CD8-positive, alpha-beta memory T cell (primary cell): ENCODE data around the gene C1orf232. TPM values are rescaled to one million over a fixed set of nuclear protein-coding genes. Genes with fewer than 3 reads are reported as not detected.
A peak's percentile ranks its signal among the peaks of the same experiment; 100 is the strongest.

Experiments
- CTCF ChIA-PET: fragments of 350-600 bp; sonication (Branson Sonifier 250); formaldehyde crosslinking; loops from one replicate; lab custom pipeline; 2021; ENCODE audit warnings: antibody characterized with exemption; lab: Charles Lee
- POLR2A ChIA-PET: fragments of 350-600 bp; sonication (Branson Sonifier 250); formaldehyde crosslinking; loops from one replicate; lab custom pipeline; 2021; ENCODE audit warnings: antibody characterized with exemption; lab: Charles Lee
- DNase-seq, 5 donors: peaks; one replicate each; pipeline versions ENCODE4 v3.0.0 to v3.0.0-alpha.2; 2020 to 2022; ENCODE audit warnings: mixed read lengths in 1 of 5
- H3K27ac ChIP-seq: one replicate; pipeline ENCODE4 v1.7.0; 2013; ENCODE audit warnings: low read depth, mild to moderate bottlenecking, low read length, moderate library complexity
- H3K27me3 ChIP-seq: 2 replicates; pipeline ENCODE4 v1.7.0; 2013; ENCODE audit warnings: low read length, mild to moderate bottlenecking; ENCODE audit not compliant: insufficient read depth, poor library complexity, severe bottlenecking
- H3K36me3 ChIP-seq: 2 replicates; pipeline ENCODE4 v1.7.0; 2013; ENCODE audit warnings: mild to moderate bottlenecking, low read length, moderate library complexity; ENCODE audit not compliant: insufficient read depth
- H3K4me1 ChIP-seq: 2 replicates; pipeline ENCODE4 v1.7.0; 2013; ENCODE audit warnings: mild to moderate bottlenecking, low read length, moderate library complexity; ENCODE audit not compliant: insufficient read depth
- H3K4me3 ChIP-seq: 2 replicates; pipeline ENCODE4 v1.7.0; 2013; ENCODE audit warnings: mild to moderate bottlenecking, low read length
- H3K9me3 ChIP-seq: 2 replicates; pipeline ENCODE4 v1.7.0; 2013; ENCODE audit warnings: mild to moderate bottlenecking, low read length
- H3K27ac Mint-ChIP-seq, 8 donors: one replicate each; pipeline ENCODE4 v1.8.0; 2020 to 2021; ENCODE audit warnings: mixed read lengths in 8 of 8, mild to moderate bottlenecking in 6 of 8, inconsistent platforms in 3 of 8, moderate library complexity in 3 of 8
- H3K27me3 Mint-ChIP-seq, 2 donors: one replicate each; pipeline ENCODE4 v1.8.0; 2020 to 2021; ENCODE audit warnings: mixed read lengths in 2 of 2, mild to moderate bottlenecking in 1 of 2, moderate library complexity in 1 of 2
- H3K36me3 Mint-ChIP-seq, 3 donors: one replicate each; pipeline ENCODE4 v1.8.0; 2020 to 2021; ENCODE audit warnings: mixed read lengths in 3 of 3, inconsistent platforms in 1 of 3, mild to moderate bottlenecking in 1 of 3
- H3K4me1 Mint-ChIP-seq, 3 donors: one replicate each; pipeline ENCODE4 v1.8.0; 2020 to 2021; ENCODE audit warnings: mixed read lengths in 3 of 3, inconsistent platforms in 1 of 3, mild to moderate bottlenecking in 1 of 3
- H3K4me3 Mint-ChIP-seq, 7 donors: one replicate each; pipeline ENCODE4 v1.8.0; 2020 to 2021; ENCODE audit warnings: mixed read lengths in 7 of 7, mild to moderate bottlenecking in 6 of 7, moderate library complexity in 4 of 7, inconsistent platforms in 2 of 7
- H3K9me3 Mint-ChIP-seq, 5 donors: one replicate each; pipeline ENCODE4 v1.8.0; 2020 to 2022; ENCODE audit warnings: mixed read lengths in 5 of 5, mild to moderate bottlenecking in 3 of 5, moderate library complexity in 2 of 5, inconsistent platforms in 1 of 5
- polyA plus RNA-seq: library from polyadenylated mRNA; unstranded; fragments of 300-500 nt; fragmentation: Illumina TruSeq; gene quantifications from one replicate; pipeline ENCODE4 v1.2.3, GENCODE V29; 2021
- total RNA-seq, 2 experiments: library from RNA; stranded (reverse); gene quantifications; one replicate each; pipeline ENCODE4 v1.2.3, GENCODE V29; 2021

The C1orf232 gene
- total and polyA plus RNA-seq, 3 experiments from 2014 or later: not detected

DNA sequence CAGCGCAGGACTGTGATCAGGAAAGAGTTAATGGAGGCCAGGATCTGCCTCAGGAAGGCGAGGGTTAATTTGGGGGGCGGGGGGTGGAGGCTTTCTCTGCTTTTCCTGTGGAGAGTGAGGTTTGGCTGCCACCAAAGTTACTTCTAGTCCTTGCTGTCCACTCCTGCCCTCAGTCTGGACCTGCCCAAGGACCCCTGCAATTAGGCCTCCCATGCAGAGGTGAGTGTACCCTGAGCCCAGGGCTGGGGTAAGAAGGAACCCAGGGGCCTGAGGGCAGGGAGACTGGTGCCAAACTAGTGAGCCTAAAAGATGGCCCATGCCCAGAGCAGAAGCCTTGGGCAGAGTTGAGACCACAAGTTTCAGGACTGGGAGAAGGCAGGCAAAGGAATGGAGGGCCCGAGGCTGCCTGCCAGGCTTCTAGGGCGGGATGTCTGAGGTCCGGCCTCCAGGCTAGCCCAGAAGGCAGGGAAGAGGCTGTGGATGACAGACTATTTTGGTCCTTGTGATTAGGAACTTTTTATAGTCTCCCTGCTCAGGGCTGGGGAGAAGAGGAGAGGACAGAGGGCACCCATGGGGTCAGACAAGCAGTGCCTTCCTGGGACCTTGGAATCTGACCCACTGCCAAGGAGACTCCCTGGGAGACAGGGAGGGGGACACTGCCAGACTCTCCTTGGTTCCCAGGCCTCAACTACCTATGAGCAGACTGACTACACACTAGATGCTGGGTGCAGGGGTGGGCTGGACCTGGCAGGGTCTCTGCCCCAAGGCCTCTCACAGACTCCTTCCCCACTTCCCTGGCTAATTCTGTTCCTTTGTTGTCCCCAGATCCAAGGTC lies 9.6 kb downstream of the C1orf232 start, which contains the start of gene FAM110D:
Gene FAM110D, plus strand, starts transcription at position 172 of the 835 bp plus-strand sequence. CDS start 2,213 bp downstream, outside the sequence.
- no peak within 1 kb of the TSS for H3K4me3 Mint-ChIP-seq
- H3K36me3 Mint-ChIP-seq: no peaks in the 10 kb centered on the region
- peaks cover 45 to 60% of the 10 kb centered on the region in 2 donors for H3K27me3 Mint-ChIP-seq
- H3K9me3 Mint-ChIP-seq: peaks cover 0 to 4% (median 0%) of the 10 kb centered on the region in 5 donors
- no peak for DNase-seq
- Histone ChIP-seq H3K27me3 (peaks cover 18% of the 10 kb centered on the region), H3K9me3 (no peaks in the 10 kb centered on the region), H3K27ac (no peak within 1 kb of the TSS), H3K4me1 (peaks cover 11% of the 10 kb centered on the region), H3K4me3 (no peak within 1 kb of the TSS), H3K36me3 (no peaks in the 10 kb centered on the region)
- H3K27ac Mint-ChIP-seq: no peak within 1 kb of the TSS
- H3K4me1 Mint-ChIP-seq: peaks cover 8 to 17% (median 10%) of the 10 kb centered on the region in 3 donors
- ChIA-PET POLR2A (no interaction called here), CTCF (no interaction called here)

- Mint-ChIP-seq H3K27me3 (peaks cover 40 to 62% of the 10 kb centered on the region in 2 donors), H3K9me3 (peaks cover 0 to 4% (median 0%) of the 10 kb centered on the region in 5 donors), H3K4me3 (no peak overlapping the region), H3K36me3 (no peaks in the 10 kb centered on the region), H3K4me1 (peaks cover 5 to 12% (median 5%) of the 10 kb centered on the region in 3 donors), H3K27ac (no peak overlapping the region)
- ChIA-PET POLR2A (interaction anchor here (0.6 kb wide), 1 partner anchor 115 kb away, joined by 5 read pairs; no protein-coding TSS in a partner anchor), CTCF (interaction anchor here (0.9 to 1.5 kb wide), 2 partner anchors 11 to 76 kb away, joined by 3 to 7 read pairs; partner anchors contain the start of genes C1orf232, CEP85 and ZNF593)
- DNase-seq: no peak
- H3K4me1 ChIP-seq: peaks cover 5% of the 10 kb centered on the region
- no peaks in the 10 kb centered on the region for H3K36me3 ChIP-seq
- H3K27ac ChIP-seq: no peak overlapping the region
- H3K4me3 ChIP-seq: no peak overlapping the region
- H3K27me3 ChIP-seq: peaks cover 18% of the 10 kb centered on the region
- H3K9me3 ChIP-seq: no peaks in the 10 kb centered on the region
Measured at GRCh38 chr1:26158271-26158907, 10.4 kb downstream of the C1orf232 start.

DNA sequence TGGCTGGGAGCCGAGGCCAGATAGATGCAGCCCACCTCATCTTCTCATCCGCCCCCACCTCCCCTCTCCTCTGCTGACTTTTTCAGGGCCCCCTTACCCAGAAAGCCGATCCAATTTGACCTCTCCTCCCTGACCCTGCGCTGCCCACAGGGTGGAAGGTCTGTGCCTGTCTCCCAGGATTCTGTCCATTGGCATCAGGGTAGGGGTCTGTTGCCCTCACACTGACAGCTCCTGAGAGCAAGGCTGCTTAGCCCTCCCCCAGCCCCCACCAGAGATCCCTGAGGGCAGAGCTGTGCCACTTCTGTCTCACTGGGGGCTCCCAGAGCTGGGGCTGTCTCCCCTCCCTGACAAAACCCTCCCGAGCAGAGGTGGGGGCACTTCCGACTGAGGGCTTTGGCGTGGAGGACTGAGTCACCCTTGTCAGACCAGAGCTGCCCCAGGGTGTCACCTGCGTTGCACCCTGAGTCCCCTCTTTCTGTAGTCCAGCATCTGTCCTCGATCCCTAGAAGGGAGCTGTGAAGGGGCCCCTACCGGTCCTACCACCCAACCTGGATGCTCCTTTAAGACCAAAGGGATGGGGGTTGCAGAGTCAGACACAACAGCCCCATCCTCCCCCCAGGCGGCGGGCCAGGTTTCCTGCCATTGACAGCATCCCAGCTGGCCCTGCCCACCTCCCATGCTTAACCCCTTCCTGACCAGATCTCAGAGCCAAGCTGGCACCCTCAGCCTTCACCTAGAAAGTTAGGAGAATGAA lies 12.3 kb downstream of the C1orf232 start:
- Mint-ChIP-seq H3K27ac (peak overlapping the region in 1 of 8 donors; percentile 50), H3K9me3 (peaks cover 0 to 4% (median 0%) of the 10 kb centered on the region in 5 donors), H3K4me1 (peaks cover 0 to 6% (median 1%) of the 10 kb centered on the region in 3 donors), H3K36me3 (no peaks in the 10 kb centered on the region), H3K4me3 (no peak overlapping the region), H3K27me3 (peaks cover 37 to 59% of the 10 kb centered on the region in 2 donors)
- H3K36me3 ChIP-seq: no peaks in the 10 kb centered on the region
- H3K27me3 ChIP-seq: peaks cover 10% of the 10 kb centered on the region
- H3K9me3 ChIP-seq: no peaks in the 10 kb centered on the region
- no peaks in the 10 kb centered on the region for H3K4me1 ChIP-seq
- no peak overlapping the region for H3K27ac ChIP-seq
- CTCF ChIA-PET: interaction anchor here (0.9 to 3.0 kb wide), 6 partner anchors 12 to 120 kb away, joined by 3 to 18 read pairs (median 3); partner anchors contain the start of genes C1orf232 and ZNF593
- POLR2A ChIA-PET: no interaction called here
- H3K4me3 ChIP-seq: no peak overlapping the region
- no peak for DNase-seq

- CTCF ChIA-PET: interaction anchor here (1.0 to 3.0 kb wide), 3 partner anchors 11 to 119 kb away, joined by 3 to 18 read pairs (median 3); no protein-coding TSS in a partner anchor
- H3K4me1 Mint-ChIP-seq: peaks cover 0 to 3% (median 1%) of the 10 kb centered on the region in 3 donors
- Histone ChIP-seq H3K4me3 (no peak overlapping the region), H3K27me3 (peaks cover 10% of the 10 kb centered on the region), H3K9me3 (no peaks in the 10 kb centered on the region), H3K4me1 (no peaks in the 10 kb centered on the region), H3K36me3 (no peaks in the 10 kb centered on the region), H3K27ac (no peak overlapping the region)
- peaks cover 31 to 57% of the 10 kb centered on the region in 2 donors for H3K27me3 Mint-ChIP-seq
- peak in 1 of 5 donors; percentile 6 for DNase-seq
- POLR2A ChIA-PET: no interaction called here
- peak overlapping the region in 1 of 8 donors; percentile 50 for H3K27ac Mint-ChIP-seq
- H3K4me3 Mint-ChIP-seq: no peak overlapping the region
- H3K36me3 Mint-ChIP-seq: no peaks in the 10 kb centered on the region
- H3K9me3 Mint-ChIP-seq: peaks cover 0 to 4% (median 0%) of the 10 kb centered on the region in 5 donors
Measured at GRCh38 chr1:26155370-26156284, 13.1 kb downstream of the C1orf232 start.

DNA sequence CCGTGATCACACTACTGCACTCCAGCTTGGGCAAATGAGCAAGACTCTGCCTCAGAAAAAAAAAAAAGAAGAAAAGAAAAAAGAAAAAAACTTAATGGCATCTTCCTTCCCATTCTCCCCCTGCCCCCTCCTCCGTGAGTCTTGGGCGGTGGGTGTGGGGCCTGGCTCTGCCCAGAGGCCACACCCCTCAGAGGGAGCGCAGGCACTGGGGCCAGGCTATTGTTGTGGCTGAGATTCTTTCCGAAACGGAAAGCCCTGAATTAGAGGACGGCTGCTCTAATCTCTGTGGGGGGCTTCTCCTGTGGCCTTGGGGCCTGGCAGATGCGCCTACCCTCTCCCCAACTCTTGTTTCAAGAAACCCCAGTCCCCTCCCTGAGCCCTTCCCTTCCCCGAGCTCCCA lies 14.0 kb downstream of the C1orf232 start:
- Histone ChIP-seq H3K9me3 (no peaks in the 10 kb centered on the region), H3K4me3 (no peak overlapping the region), H3K36me3 (no peaks in the 10 kb centered on the region), H3K27me3 (peaks cover 10% of the 10 kb centered on the region), H3K27ac (no peak overlapping the region), H3K4me1 (no peaks in the 10 kb centered on the region)
- DNase-seq: peak in 1 of 5 donors; percentile 30
- H3K36me3 Mint-ChIP-seq: no peaks in the 10 kb centered on the region
- peaks cover 0 to 3% (median 1%) of the 10 kb centered on the region in 3 donors for H3K4me1 Mint-ChIP-seq
- peak overlapping the region in 1 of 8 donors; percentile 47 for H3K27ac Mint-ChIP-seq
- no peak overlapping the region for H3K4me3 Mint-ChIP-seq
- CTCF ChIA-PET: interaction anchor here (3.0 kb wide), 1 partner anchor 10 kb away, joined by 18 read pairs; no protein-coding TSS in a partner anchor
- peaks cover 0 to 4% (median 0%) of the 10 kb centered on the region in 5 donors for H3K9me3 Mint-ChIP-seq
- POLR2A ChIA-PET: no interaction called here
- H3K27me3 Mint-ChIP-seq: peaks cover 27 to 60% of the 10 kb centered on the region in 2 donors

DNA sequence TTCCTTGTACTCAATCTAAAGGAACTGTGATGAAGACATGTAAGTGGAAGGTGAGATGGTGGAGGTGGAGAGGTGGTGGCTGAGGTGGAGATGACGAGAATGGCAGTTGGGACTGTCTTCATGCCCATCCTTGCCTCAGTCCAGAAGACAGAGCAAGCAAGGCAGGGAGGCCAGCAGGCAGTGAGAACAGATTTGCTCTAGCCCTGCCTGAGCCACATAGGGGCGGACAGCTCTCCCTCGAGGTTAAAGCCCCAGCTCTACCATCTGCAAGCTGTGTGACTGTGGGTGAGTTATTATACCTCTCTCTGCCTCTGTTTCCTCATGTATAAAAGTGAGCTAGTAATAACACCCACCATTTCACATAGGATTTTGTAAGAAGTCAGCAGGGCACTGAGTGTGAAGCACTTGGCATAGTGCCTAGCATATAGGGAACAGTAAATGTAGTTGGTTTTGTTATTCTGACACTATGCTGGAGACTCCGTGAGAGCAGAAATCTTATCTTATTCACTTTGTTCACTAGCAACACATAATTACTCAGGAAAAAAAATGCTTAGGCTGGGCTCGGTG lies 14.7 kb downstream of the C1orf232 start:
- ChIA-PET CTCF (interaction anchor here (0.9 kb wide), 1 partner anchor 10 kb away, joined by 4 read pairs; no protein-coding TSS in a partner anchor), POLR2A (no interaction called here)
- no peak overlapping the region for H3K4me3 ChIP-seq
- Mint-ChIP-seq H3K36me3 (no peaks in the 10 kb centered on the region), H3K27me3 (peaks cover 21 to 56% of the 10 kb centered on the region in 2 donors), H3K9me3 (peaks cover 0 to 2% (median 0%) of the 10 kb centered on the region in 5 donors), H3K4me1 (peaks cover 0 to 3% (median 1%) of the 10 kb centered on the region in 3 donors), H3K4me3 (no peak overlapping the region), H3K27ac (peak overlapping the region in 1 of 8 donors; percentile 49)
- H3K4me1 ChIP-seq: no peaks in the 10 kb centered on the region
- no peaks in the 10 kb centered on the region for H3K9me3 ChIP-seq
- peaks cover 6% of the 10 kb centered on the region for H3K27me3 ChIP-seq
- H3K27ac ChIP-seq: no peak overlapping the region
- DNase-seq: peak in 1 of 5 donors; percentile 36
- H3K36me3 ChIP-seq: no peaks in the 10 kb centered on the region
